NCI-H2227 treated with DMSO at 0.1 percent for 48 hours (cell line): ENCODE results near the gene FAAH.
"Not testable (repeated sequence)": the region's sequence is repeated elsewhere in the genome, so short reads cannot be mapped to it uniquely, and the experiment has no call there.

ENCODE experiments used
- DNase-seq: peaks from one replicate; lab custom pipeline; 2025; lab: John Stamatoyannopoulos, UW

FAAH gene

GRCh38 chr1:46394108-46394871, at the start of gene FAAH:
TSS of gene FAAH (plus strand) at chr1:46394317. CDS start at chr1:46394349, 32 bp downstream.
- DNase-seq: peak; percentile 35

GRCh38 chr1:46344481-46344880, 49.6 kb upstream of the FAAH start:
- no peak for DNase-seq

- DNase-seq: no peak
These were observed 48.8 kb upstream of the FAAH start for GRCh38 chr1:46345281-46345680.

GRCh38 chr1:46352363-46352762, 41.8 kb upstream of the FAAH start:
- no peak for DNase-seq

- DNase-seq: not testable (repeated sequence)
These were observed 38.2 kb upstream of the FAAH start for GRCh38 chr1:46355920-46356319.

GRCh38 chr1:46362158-46362557, 32.0 kb upstream of the FAAH start:
- no peak for DNase-seq

- no peak for DNase-seq
These were observed 31.0 kb upstream of the FAAH start for GRCh38 chr1:46363121-46363520.

GRCh38 chr1:46364612-46365011, 29.5 kb upstream of the FAAH start:
- DNase-seq: no peak

GRCh38 chr1:46365796-46366195, 28.3 kb upstream of the FAAH start:
- not testable (repeated sequence) for DNase-seq

GRCh38 chr1:46367072-46367471, 27.0 kb upstream of the FAAH start:
- DNase-seq: no peak

GRCh38 chr1:46367701-46368100, 26.4 kb upstream of the FAAH start:
- DNase-seq: not testable (repeated sequence)

GRCh38 chr1:46368791-46369190, 25.3 kb upstream of the FAAH start:
- DNase-seq: no peak

GRCh38 chr1:46369542-46370213, 24.4 kb upstream of the FAAH start:
- DNase-seq: no peak

GRCh38 chr1:46370214-46370633, 23.9 kb upstream of the FAAH start:
- no peak for DNase-seq

GRCh38 chr1:46372431-46372830, 21.7 kb upstream of the FAAH start:
- no peak for DNase-seq

GRCh38 chr1:46379996-46380395, 14.1 kb upstream of the FAAH start:
- DNase-seq: no peak

GRCh38 chr1:46380508-46380907, 13.6 kb upstream of the FAAH start:
- DNase-seq: no peak

- DNase-seq: no peak
These were observed 607 bp upstream of the FAAH start for GRCh38 chr1:46393510-46393909.

GRCh38 chr1:46394872-46395465, 852 bp downstream of the FAAH start:
- DNase-seq: no peak

- no peak for DNase-seq
These were observed 2.6 kb downstream of the FAAH start for GRCh38 chr1:46396441-46397398.

- DNase-seq: peak; percentile 18
These were observed 5.2 kb downstream of the FAAH start for GRCh38 chr1:46399307-46399706.

- DNase-seq: no peak
These were observed 6.3 kb downstream of the FAAH start for GRCh38 chr1:46400421-46400820.
